ENCODE results near the gene PPP3R1. TPM values are rescaled to one million over a fixed set of nuclear protein-coding genes. Genes with fewer than 3 reads are reported as not detected.

Gene PPP3R1, protein sequence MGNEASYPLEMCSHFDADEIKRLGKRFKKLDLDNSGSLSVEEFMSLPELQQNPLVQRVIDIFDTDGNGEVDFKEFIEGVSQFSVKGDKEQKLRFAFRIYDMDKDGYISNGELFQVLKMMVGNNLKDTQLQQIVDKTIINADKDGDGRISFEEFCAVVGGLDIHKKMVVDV
- polyA plus RNA-seq (2012; ENCODE audit: insufficient read depth, insufficient read length, low read depth) = 27.0 TPM

DNA sequence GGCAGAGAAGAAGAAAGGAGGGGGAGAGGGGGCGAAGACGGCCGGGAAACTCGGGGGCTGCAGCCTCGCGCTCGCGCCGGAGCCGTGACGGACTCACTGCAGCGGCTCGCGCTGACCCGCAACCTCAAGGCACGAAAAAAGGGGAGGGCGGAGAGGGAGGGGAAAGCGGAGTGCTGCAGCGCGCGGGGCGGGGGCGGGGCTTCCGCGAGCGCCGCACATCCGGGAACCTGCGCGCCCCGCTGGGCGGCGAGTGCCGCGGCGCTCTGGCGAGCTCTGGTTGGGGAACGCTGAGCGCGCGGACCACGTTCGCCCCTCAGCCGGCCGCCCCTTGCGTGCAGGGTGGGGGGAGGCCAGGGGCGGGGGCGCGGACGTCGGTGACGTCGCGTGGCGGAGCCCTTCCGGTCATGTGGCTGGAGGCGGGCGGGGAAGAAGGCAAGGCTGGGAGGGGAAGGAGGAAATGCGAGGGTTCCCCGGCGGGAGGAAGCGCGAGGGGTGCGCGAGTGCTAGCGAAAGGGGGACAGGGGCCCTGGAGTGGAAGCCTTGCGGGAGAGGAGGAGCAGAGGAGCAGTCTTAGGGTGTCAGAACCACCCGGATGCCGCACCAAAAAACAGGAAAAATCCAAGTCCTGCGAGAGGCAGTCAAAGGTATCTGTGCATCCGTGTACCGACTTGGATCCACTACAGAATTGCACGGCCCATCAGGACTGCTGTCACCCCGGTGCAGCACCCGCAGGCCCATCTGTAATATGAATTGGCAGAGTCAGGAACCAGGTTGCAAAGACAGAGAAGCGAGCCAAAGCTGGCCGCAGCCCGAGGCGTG lies at the start of gene PPP3R1:
PPP3R1 (minus strand) TSS at position 133 of the 819 bp plus-strand sequence. CDS start 405 bp downstream, outside the sequence.
- H3K4me3 ChIP-seq (ENCODE audit: low read depth, low read length) = peak within 1 kb of the TSS; percentile 85
- peaks cover 5% of the 10 kb centered on the region; the same call in 1 of the 2 replicates for H3K36me3 ChIP-seq
- peak; percentile 91 for DNase-seq
- TF ChIP-seq, protein P1, sequence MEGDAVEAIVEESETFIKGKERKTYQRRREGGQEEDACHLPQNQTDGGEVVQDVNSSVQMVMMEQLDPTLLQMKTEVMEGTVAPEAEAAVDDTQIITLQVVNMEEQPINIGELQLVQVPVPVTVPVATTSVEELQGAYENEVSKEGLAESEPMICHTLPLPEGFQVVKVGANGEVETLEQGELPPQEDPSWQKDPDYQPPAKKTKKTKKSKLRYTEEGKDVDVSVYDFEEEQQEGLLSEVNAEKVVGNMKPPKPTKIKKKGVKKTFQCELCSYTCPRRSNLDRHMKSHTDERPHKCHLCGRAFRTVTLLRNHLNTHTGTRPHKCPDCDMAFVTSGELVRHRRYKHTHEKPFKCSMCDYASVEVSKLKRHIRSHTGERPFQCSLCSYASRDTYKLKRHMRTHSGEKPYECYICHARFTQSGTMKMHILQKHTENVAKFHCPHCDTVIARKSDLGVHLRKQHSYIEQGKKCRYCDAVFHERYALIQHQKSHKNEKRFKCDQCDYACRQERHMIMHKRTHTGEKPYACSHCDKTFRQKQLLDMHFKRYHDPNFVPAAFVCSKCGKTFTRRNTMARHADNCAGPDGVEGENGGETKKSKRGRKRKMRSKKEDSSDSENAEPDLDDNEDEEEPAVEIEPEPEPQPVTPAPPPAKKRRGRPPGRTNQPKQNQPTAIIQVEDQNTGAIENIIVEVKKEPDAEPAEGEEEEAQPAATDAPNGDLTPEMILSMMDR (IDR thresholded peaks at IDR 0.05; ENCODE audit: low read depth, low read length) = no peak
- no peaks in the 10 kb centered on the region for H3K9me3 ChIP-seq
- no peaks in the 10 kb centered on the region for H3K4me1 ChIP-seq
- no peaks in the 10 kb centered on the region for H3K27me3 ChIP-seq

DNA sequence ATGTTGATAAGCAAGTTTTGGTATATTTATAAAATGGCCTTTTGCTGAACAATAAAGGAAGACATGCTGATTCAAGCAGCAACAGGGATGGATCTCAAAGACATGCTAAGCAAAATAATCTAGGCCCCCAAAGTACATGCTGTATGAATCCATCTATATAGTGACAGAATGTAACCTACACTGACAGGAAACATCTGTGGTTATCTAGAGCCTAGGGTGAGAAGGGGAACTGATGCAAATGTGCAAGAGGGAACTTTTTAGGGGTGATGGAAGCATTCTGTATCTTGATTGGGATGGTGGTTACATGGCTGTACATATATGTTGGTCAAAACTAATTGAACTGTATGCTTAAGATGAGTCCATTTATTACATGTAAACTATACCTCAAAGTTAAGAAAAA lies 43.2 kb upstream of the PPP3R1 start:
- Histone ChIP-seq H3K4me1 (no peaks in the 10 kb centered on the region), H3K36me3 (no peaks in the 10 kb centered on the region), H3K9me3 (no peaks in the 10 kb centered on the region), H3K4me3 (ENCODE audit: low read depth, low read length) (no peak overlapping the region), H3K27me3 (no peaks in the 10 kb centered on the region)
- no peak for DNase-seq
- TF ChIP-seq, protein P1 (IDR thresholded peaks at IDR 0.05; ENCODE audit: low read depth, low read length) = no peak

DNA sequence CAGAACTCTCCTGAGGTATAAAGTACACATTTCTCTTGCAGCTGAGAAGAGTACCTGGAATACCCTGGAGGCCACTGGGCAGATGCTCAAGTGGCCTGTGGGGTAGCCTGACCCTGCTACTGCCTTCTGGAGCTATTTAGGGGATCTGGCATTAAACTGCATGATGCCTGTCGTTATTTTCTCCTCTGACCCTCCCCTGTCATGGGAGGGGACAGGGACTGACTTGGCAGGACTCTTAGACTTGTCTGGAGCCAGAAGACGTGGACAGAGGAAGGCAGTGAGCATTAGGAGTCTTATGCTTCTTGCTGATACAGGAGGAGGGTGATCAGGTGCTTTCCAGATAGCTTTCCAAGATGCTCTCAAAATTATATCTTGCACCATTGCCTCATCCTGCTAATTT lies 42.6 kb upstream of the PPP3R1 start:
- H3K4me3 ChIP-seq (ENCODE audit: low read depth, low read length) = no peak overlapping the region
- H3K4me1 ChIP-seq = no peaks in the 10 kb centered on the region
- TF ChIP-seq, protein P1 (IDR thresholded peaks at IDR 0.05; ENCODE audit: low read depth, low read length) = no peak
- H3K9me3 ChIP-seq = no peaks in the 10 kb centered on the region
- no peaks in the 10 kb centered on the region for H3K27me3 ChIP-seq
- no peak for DNase-seq
- no peaks in the 10 kb centered on the region for H3K36me3 ChIP-seq

DNA sequence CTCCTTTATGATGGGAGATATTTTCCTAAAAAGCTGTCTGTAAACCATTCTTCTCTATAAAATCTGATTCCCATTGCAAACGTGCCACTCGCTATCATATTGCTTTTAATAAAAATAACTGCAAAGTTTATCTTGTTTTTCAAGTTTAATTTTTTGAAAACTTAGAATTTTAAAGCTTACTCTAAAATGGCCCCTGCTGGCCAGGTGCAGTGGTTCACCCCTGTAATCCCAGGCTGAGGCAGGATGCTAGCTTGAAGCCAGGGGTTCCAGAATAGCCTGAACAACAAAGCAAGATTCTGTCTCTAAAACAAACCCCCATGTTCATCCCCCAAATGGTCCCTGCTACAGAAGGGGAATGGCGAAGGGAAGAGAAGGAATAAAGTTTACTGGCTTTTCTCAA lies 41.9 kb upstream of the PPP3R1 start:
- no peaks in the 10 kb centered on the region for H3K9me3 ChIP-seq
- H3K36me3 ChIP-seq = no peaks in the 10 kb centered on the region
- no peaks in the 10 kb centered on the region for H3K4me1 ChIP-seq
- no peak overlapping the region for H3K4me3 ChIP-seq (ENCODE audit: low read depth, low read length)
- H3K27me3 ChIP-seq = no peaks in the 10 kb centered on the region
- TF ChIP-seq, protein P1 (IDR thresholded peaks at IDR 0.05; ENCODE audit: low read depth, low read length) = no peak
- no peak for DNase-seq

DNA sequence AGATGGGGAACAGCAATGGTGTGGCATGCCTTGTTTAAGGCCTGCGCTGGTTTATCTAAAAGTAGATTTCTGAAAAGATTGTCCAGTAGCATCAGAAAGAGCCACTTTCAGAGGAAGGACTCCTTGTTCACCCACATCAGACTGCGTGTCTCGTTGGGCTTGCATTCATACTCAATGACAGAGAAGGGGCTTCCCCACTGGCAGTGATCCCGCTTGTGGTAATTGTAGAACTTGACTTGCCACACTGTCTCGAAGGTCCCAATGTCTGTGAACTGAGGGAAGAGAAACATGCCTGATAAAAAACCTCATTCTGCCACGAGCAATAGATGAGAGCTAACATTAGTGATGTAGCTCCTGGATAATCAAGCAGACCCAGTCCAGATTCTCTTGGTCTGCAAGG lies 41.4 kb upstream of the PPP3R1 start:
- Histone ChIP-seq H3K4me1 (no peaks in the 10 kb centered on the region), H3K27me3 (no peaks in the 10 kb centered on the region), H3K36me3 (no peaks in the 10 kb centered on the region), H3K4me3 (ENCODE audit: low read depth, low read length) (no peak overlapping the region), H3K9me3 (no peaks in the 10 kb centered on the region)
- TF ChIP-seq, protein P1 (IDR thresholded peaks at IDR 0.05; ENCODE audit: low read depth, low read length) = no peak
- no peak for DNase-seq

DNA sequence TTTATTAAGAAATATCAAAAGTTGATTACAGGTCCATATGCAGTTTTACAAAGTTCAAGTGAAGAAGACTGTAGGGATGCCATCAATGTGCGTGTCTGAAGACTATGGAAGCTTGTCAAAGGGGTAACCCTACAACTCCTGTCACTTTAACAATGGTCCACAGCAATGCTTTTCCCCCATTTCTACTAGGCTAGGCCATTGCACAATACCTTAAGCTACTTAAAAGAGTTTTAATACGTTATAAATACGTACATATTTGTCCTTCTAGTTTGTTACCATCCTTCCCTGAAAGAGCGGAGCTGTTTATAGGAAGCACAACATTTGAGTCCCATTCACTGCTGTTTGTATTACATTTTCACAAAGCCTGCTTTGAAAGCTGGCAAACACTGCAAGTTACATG lies 40.7 kb upstream of the PPP3R1 start:
- no peaks in the 10 kb centered on the region for H3K27me3 ChIP-seq
- DNase-seq = no peak
- TF ChIP-seq, protein P1 (IDR thresholded peaks at IDR 0.05; ENCODE audit: low read depth, low read length) = no peak
- H3K4me1 ChIP-seq = no peaks in the 10 kb centered on the region
- H3K36me3 ChIP-seq = no peaks in the 10 kb centered on the region
- no peak overlapping the region for H3K4me3 ChIP-seq (ENCODE audit: low read depth, low read length)
- no peaks in the 10 kb centered on the region for H3K9me3 ChIP-seq
